ENCODE results near the gene GRB10.

The GRB10 gene

GRCh38 chr7:50665403-50666123, 117.1 kb downstream of the GRB10 start:
- no peak for DNase-seq

DNA sequence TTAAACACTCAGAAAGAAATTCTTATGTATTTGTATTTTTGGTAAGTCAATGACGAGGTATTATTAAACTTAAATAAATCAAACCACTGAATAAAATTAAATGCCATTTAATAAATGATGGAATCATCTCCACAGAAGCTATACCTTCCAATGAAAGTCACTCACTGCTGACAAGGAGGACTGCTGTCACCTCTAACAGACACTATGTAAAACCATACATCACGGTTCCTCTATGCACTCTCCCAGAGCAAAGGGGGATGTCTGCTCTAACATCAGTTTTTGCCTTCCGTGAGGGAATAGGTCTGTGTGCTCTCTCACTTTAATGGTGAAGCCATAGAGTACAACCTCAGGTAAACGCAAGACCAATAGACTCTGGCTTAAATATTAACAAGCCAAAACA, 117.8 kb downstream of the GRB10 start:
- DNase-seq, result no peak

DNA sequence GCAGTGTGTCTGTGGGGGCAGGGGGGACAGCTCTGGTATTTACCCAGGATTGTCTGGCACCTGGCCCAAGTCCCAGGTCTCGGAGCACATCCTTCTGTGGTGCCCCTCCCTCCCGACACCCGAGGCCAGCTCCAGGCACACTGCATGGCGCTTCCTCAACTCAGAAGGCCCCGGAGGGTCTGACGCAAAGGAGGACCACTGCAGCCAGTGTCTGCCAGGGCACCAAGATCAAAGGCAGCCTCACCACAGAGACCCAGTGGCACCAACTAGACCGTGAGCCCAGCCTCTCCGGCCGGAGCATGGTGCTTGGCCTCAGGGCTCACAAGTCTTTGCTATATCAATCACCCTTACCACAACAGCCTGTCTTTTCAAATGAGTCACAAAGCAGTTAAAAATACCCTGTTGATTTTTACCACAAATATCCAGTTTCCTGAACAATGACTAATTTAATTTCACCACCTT, 118.2 kb downstream of the GRB10 start:
- DNase-seq, result no peak

DNA sequence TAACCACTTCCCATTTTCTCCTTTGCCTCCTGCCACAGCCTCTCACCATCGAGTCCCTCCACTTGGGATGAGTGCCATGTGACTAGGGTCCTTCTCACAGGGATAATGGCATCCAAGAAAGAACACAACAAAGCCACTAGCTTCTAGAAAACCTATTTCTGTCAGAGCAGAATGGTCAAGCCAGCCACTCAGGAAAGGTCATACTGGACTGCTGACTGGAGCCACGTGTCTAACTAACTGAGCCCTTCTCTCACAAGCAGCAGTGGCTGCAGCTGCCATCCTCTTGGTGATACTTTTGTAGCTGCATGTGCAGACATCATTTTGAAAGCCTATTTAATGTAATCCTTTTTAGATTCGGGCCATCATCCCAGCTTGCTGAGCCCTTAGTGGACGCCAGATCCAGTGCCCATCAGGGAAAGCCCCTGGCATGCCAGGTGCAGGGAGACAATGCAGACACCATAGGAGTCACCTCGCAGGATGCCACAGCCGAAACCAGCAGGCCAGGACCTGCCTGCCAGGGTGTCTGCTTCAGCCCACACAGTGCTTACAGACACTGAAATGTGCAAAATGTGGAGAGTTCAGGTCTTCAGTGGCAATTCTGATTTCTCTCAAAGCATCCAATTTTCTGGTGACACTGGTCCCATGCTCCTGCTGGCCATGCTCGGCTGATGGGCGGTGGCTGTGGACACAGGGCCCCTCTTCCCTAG, 119.1 kb downstream of the GRB10 start:
- no peak for DNase-seq

DNA sequence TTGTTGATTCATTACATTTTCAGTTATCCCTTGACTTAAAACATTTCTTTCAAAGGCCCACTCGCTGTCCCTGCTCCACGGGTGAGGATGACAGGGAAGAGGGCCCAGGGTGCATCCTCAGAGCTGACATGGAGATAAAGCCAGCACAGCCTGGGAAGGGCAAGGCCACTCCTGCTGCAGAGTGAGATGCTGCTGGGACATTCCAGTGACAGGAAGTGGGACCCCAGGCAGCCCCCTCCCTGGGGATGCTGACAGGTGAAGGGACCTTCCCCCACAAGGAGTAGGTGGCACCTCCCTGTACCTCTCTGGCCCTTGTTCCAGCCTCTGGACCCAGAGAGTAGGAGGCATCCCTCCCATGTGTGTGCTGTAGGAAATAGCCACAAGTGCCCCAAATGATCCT, 119.7 kb downstream of the GRB10 start:
- no peak for DNase-seq

DNA sequence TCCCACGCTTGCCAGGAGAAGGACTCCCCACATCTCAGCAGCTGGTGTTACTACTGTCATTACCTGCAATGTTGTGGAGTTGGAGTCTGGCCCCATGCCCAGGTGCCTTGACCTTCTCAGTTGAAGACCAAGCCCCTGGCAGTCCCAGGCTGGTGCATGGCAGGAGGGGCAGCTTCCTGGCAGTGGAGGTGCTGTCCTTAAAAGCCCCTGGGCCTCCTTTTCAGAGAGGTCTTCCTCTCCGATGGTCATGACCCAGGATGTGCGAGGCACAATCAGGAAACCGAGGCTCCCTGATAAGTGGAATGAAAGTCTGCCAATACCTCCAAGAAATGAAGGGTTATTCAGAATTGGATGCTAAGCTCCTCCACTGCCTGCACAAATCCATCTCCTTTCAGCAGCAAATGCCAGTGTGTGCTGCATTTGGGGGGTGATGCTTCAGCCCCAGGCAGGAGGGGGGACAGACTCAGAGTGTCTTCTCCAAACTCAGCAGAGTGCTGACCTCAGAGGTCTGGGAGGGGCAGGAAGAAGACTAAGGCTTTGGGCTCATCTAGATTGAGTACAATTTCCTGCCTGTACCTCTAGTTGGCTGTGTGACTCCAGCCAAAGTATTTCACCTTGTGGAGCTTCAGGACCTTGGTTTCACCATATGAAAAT, 120.5 kb downstream of the GRB10 start:
- no peak for DNase-seq

DNA sequence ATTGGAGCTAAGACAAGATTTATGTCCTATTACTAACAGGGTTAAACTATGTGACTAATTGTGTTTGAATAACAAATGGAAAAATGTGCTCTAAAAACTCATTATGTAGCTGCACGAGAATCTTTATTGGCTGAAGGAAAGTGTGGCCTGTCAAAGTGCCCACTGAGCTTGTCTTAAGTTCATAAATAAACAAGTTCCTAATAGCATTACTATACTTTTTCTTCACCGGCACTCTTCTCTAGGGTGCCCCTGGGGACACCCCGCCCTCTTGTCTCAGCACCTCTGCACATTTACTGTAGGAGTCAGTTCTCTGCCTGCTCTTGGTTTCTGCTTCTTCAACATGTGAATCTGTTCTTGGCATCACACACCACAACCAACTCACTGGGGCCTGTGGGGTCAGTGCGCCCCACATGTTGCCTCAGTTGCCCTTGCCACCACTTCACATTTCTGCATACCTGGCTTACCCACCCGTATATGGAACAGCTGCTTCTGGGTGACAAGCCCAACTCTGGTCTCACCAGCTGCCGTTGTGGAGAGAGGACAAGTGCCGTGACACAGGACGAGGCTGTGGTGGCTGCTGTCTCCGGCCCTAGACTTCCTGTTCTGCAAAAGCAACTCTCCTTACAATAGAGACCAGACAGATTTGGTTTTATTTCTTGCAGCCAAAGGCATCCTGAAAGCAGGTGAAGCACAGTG, 121.2 kb downstream of the GRB10 start:
- no peak for DNase-seq

DNA sequence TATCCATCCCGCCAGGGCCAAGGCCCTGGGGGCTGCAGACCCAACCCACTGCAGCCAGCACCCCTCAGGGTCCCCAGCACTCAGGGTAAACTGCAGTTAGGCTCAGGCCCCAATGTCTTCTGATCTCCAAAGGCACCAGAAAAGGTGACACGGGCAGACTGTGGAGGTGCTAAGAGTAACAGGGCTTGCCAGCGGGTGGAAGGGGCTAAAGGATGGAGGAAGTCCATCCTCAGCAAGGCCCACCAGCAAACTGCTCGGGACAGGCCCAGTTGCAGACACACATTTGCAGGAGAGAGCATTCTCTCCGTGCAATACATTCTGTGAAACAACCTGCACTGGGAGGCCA, 121.9 kb downstream of the GRB10 start:
- no peak for DNase-seq

DNA sequence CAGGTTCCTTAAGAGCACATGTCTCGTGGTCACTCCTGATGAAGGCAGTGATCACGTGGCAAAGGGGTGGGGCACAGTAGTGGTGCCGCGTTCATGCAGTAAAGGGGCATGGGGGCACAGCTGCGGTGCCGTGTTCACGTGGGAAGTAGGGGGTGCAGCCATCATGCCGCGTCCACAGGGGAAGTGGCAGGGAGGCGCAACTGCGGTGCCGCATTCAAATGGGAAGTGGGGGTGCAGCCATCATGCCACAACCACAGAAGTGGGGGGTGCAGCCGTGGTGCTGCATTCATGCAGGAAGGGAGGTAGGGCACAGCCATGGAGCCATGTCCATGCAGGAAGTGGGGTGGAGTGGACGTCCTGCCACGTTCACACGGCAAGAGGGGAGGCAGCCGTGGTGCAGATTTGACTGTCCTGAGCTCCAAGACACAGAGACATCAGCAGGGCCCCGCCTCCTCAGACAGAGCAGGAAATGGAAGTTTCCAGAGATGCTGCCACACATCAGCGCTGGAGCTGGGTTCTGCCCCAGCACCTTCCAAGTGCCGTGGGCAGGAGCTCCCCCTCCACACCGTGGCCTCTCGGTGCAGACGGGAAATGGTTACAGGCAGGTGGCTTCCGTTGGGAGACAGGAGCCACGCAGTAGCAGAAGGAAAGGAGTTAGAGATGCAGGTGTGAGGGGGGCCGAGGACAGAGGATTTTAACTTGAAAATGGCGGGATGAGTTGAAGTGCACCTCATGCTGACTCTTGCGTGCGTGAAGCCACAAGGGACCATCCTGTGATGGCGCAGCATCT, 122.5 kb downstream of the GRB10 start:
- no peak for DNase-seq

GRCh38 chr7:50659329-50659965, 123.2 kb downstream of the GRB10 start:
- no peak for DNase-seq

GRCh38 chr7:50658696-50659095, 124.0 kb downstream of the GRB10 start:
- no peak for DNase-seq

GRCh38 chr7:50657912-50658311, 124.8 kb downstream of the GRB10 start:
- no peak for DNase-seq

- no peak for DNase-seq
Observed at GRCh38 chr7:50657341-50657873, 125.3 kb downstream of the GRB10 start.

DNA sequence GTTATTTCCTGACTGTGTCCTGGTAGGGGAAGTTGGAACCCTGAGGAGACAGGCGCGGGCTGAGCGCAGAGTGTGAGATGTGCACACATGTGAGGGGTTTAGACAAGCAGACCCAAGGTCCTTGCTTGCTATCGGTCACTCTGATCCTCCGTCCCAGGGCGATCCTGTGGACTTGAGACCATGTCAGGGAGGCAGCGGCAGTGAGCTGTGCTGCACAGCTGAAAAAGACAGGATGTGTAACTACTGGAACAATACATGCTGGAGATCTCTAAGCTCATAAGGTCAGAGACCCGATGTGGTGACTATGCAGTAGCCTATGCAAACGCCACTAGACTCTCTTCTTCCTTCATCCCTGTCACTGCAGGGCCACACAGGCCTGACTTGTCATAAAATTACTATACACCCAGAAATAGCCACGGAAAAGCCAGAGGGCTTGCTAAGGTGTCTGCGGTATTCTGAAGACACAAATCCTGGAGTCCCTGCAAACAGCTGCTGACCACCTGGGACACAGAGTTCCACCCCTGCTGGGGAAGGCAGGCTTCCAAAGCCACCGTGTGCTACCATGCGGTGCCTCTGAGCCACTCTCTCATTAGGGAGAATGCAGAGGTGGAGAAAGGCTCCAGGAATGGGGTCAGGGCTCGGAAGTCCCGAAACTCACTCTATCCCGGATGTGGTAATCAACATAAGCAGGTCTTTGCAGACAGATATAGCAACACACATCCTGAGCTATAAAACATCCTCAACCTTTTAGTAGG, 126.4 kb downstream of the GRB10 start:
- DNase-seq, result no peak

- no peak for DNase-seq
Observed at GRCh38 chr7:50655490-50655889, 127.2 kb downstream of the GRB10 start.

DNA sequence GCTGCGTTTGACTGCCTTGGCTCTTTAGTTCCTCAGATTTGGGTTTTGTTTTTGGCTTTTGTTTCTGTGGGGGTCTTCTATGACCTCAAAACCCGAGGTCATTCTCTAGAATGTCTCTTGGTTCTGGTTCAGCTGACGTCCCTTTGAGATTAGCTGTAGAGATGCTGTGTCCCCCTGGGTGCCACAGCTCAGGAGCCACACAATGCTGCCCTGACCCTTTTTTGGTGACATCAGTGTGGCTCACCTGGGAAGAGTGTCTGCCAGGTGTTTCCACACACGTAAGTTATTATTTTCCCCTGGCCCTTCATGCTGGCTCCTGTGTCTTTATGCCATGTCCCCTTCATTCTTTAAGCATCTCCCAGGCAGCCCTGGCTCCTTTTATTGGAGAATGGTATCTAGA, 127.7 kb downstream of the GRB10 start:
- no peak for DNase-seq

DNA sequence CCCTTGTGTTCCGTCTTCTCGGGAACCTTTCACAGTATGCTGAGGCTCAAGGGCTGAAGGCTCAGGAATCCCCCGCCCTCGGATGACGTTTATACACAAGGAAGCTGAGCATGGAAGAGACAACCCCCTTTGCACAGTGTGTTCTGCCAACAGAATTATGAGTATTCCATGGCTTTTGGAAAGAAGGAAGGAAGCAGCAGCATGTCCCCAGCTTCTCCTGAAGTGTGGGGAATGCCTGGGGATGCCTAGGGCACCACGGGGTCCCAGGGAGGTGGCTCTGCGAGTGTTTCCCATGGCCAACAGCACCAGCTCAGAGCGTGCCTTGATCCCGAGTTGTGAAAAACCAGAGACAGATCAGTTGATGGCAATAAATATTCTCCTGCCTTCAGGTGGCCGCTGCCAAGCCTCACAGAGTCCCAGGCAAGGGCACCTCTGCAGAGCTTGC, 128.7 kb downstream of the GRB10 start:
- DNase-seq, result no peak

DNA sequence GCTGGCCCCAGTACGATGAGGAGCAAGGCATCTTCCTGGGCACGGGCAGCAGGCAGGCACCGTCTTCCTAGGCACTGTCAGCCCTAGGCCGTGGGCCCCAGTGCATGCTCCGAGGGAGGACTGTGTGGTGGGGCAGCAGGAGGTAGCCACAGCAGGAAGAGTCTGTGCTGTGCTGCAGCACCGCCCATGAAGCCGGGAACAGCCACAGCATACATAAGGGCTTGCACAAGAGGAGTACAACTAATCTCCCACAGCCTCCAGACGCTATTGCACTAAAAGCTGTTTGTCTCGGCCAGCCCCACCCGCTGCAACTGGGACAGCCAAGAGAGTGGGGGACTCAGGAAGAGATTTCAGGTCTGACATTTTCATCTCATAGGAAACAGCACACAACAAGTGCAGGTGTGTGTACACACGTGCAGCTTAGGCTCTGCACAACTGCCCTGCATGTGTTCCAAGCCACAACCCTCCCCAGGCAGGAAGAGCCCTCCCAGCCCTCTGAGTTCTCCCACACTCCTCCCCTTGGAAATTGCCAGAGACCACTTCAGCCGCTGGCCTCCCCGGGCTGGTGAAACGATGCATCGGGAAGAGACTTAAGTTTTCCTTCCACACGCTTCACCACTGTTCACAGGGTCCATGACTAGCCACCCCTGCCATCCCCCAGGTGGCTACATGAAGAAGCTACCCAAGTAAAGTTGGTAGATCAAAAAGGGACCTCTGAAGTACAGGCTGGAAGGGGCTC, 129.4 kb downstream of the GRB10 start:
- no peak for DNase-seq

DNA sequence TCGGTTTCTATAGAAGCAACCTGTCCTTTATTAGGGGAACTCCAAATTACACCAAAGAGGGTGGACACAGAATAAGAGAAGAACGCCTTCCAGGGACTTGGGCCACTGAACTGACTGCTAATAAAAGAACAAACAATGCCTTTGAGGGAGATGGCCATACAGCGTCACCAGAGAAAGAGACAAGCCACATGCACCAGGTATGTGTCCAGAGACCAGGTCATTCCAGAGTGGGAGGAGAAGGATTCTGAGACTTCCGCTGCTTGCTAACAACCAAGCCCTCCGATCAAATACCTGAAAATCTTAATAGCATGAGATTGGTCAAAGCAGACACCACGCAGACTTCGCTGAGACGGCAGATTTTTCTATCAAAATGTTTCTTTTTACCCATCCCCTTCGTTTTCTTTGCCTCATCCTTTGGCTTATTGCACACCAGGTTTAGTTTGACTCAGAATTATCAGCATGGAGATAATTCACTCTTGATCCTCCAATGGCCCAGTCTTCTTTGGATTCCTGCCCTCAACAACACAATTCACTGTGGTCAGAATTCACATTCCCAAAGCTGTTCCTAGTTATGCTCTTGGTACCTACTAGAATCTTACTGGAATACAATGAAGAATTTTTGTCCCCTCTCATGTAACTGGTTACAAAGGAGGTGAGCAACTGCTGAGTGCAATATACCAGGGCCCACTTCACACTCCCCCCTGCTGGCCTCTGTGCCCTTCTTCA, 130.1 kb downstream of the GRB10 start:
- no peak for DNase-seq
